Endodermal cell (in vitro differentiated cells): Measurements from ENCODE around the gene ANKRD22. TPM values are rescaled to one million over a fixed set of nuclear protein-coding genes. Genes with fewer than 3 reads are reported as not detected.
A peak's percentile ranks its signal among the peaks of the same experiment; 100 is the strongest.

Experiments used
- DNase-seq: peaks from one replicate; pipeline ENCODE4 v3.0.0-alpha.2; 2017
- H3K27ac ChIP-seq: 2 replicates; pipeline ENCODE4 v1.5.1; 2013; ENCODE audit warnings: mild to moderate bottlenecking, low read depth, low read length, moderate library complexity
- H3K27me3 ChIP-seq: 2 replicates; pipeline ENCODE4 v1.6.1; 2013; ENCODE audit warnings: mild to moderate bottlenecking, low read length, moderate library complexity; ENCODE audit not compliant: insufficient read depth, control insufficient read depth, poor library complexity, severe bottlenecking
- H3K36me3 ChIP-seq: 2 replicates; pipeline ENCODE4 v1.7.0; 2013; ENCODE audit warnings: mild to moderate bottlenecking, low read length, moderate library complexity; ENCODE audit not compliant: control insufficient read depth, insufficient read depth
- H3K4me1 ChIP-seq: one replicate; pipeline ENCODE4 v1.7.0; 2013; ENCODE audit warnings: low read length; ENCODE audit not compliant: control insufficient read depth, insufficient read depth
- H3K4me3 ChIP-seq: 2 replicates; pipeline ENCODE4 v1.5.1; 2013; ENCODE audit warnings: mild to moderate bottlenecking, low read length, moderate library complexity
- H3K9ac ChIP-seq: 2 replicates; pipeline ENCODE4 v1.6.1; 2013; ENCODE audit warnings: mild to moderate bottlenecking, low read length, moderate library complexity; ENCODE audit not compliant: poor library complexity, severe bottlenecking; ENCODE audit errors: extremely low read depth
- H3K9me3 ChIP-seq: 2 replicates; pipeline ENCODE4 v1.6.1; 2013; ENCODE audit warnings: mild to moderate bottlenecking, low read length, moderate library complexity; ENCODE audit not compliant: control insufficient read depth
- H3K27ac Mint-ChIP-seq: 2 replicates; pipeline ENCODE4 v1.8.0; 2020; ENCODE audit warnings: mixed read lengths
- H3K27me3 Mint-ChIP-seq: 2 replicates; pipeline ENCODE4 v1.8.0; 2021; ENCODE audit warnings: mild to moderate bottlenecking, mixed read lengths; ENCODE audit not compliant: insufficient read depth
- H3K36me3 Mint-ChIP-seq: 2 replicates; pipeline ENCODE4 v1.8.0; 2020; ENCODE audit warnings: low read depth, mixed read lengths
- H3K4me1 Mint-ChIP-seq: 2 replicates; pipeline ENCODE4 v1.8.0; 2020; ENCODE audit warnings: mixed read lengths
- H3K4me3 Mint-ChIP-seq: 2 replicates; pipeline ENCODE4 v1.8.0; 2020; ENCODE audit warnings: mild to moderate bottlenecking, moderate library complexity, mixed read lengths
- H3K9me3 Mint-ChIP-seq: 2 replicates; pipeline ENCODE4 v1.8.0; 2020; ENCODE audit warnings: mild to moderate bottlenecking, mixed read lengths
- CTCF ChIP-seq: fragments of 200-600 bp; sonication (generic); conservative IDR thresholded peaks from 2 replicates; pipeline ENCODE4 v1.5.0; 2021; ENCODE audit warnings: antibody characterized with exemption, mild to moderate bottlenecking
- WGBS, 2 experiments: methylation state at CpG; one replicate each; pipeline versions ENCODE4 v1.1.5 to v1.1.7; 2013; ENCODE audit warnings: missing lambda C conversion rate in 2 of 2, mixed read lengths in 1 of 2; ENCODE audit not compliant: insufficient coverage in 1 of 2, insufficient read length in 1 of 2; 5-methylcytosine and 5-hydroxymethylcytosine counted together
- total RNA-seq, 2 donors: library from RNA; stranded (reverse); fragmentation: NEBNext Ultra II Directional in 1 of 2; extraction: Animal tissue kit (Norgen Biotek cat#: 25700) in 1 of 2; gene quantifications; 2 replicates in 1 of 2; 3 replicates in 1 of 2; pipeline ENCODE4 v1.2.1, GENCODE V29; 2021

ANKRD22 gene
- total RNA-seq, 2 donors from 2014 or later, result not detected

DNA sequence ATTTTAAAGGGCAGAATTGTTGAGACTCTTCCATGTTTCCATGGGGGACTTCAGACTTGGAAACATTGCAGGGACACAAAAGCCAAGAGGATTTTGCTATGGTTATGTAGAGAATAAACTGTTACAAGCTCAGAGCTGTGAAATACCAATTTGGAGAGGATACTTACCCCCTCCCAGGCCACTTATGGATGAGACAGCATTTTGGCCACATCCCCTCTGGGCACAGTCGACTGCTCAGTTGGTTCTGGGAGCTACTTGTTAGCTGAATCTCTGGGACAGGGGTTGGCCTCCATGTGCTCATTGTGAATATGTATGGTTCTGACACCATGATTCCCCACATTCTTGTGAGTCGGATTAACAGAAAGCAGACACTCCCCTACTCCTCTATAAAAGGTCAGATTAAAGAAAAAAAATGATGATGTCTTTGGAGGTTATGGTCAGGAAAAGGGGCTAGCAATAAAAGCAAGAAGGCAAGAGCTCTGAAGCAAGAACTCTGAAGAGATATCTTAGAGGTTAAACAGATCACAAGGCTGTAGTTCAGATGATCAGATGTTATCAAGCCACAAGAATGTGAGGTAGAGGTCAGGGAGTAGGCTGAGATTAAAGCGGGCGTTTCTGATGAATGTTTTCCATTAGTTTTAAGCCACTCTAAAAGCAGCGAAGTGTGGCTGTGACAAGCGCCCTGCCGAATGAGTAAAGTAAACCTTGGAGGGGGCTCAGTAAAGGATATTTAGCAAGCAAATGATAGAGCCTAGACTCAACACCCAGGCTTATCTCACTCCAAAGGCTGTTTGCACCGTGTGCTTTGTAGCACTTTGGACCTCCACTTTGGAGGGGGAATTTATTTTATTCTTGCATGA, 45.6 kb upstream of the ANKRD22 start:
- no peaks in the 10 kb centered on the region for H3K27me3 Mint-ChIP-seq
- H3K36me3 ChIP-seq, result no peaks in the 10 kb centered on the region

GRCh38 chr10:88896372-88896993, 44.8 kb upstream of the ANKRD22 start:
- WGBS, 2 experiments, result 93% methylated on average over 4 of the region's 4 CpGs; no CpG with 5 or more reads in 1 of the 2 experiments
- no peak overlapping the region for H3K9ac ChIP-seq

More for the DNA sequence above, 45.6 kb upstream of the ANKRD22 start:
- Histone ChIP-seq H3K9me3 (no peaks in the 10 kb centered on the region), H3K27me3 (no peaks in the 10 kb centered on the region), H3K9ac (no peak overlapping the region), H3K4me1 (peaks cover 10% of the 10 kb centered on the region), H3K4me3 (no peak overlapping the region), H3K27ac (no peak overlapping the region)
- Mint-ChIP-seq H3K4me1 (peaks cover 58% of the 10 kb centered on the region), H3K4me3 (no peak overlapping the region), H3K36me3 (peaks cover 3% of the 10 kb centered on the region), H3K9me3 (no peaks in the 10 kb centered on the region), H3K27ac (peak overlapping the region; percentile 42)
- WGBS, 2 experiments, result 77 to 95% methylated on average over 3 to 7 of the region's 8 CpGs
- no peak for TF ChIP-seq CTCF
- no peak for DNase-seq

GRCh38 chr10:88895250-88895649, 43.6 kb upstream of the ANKRD22 start:
- Mint-ChIP-seq H3K27me3 (peaks cover 2% of the 10 kb centered on the region), H3K4me1 (peaks cover 51% of the 10 kb centered on the region), H3K9me3 (no peaks in the 10 kb centered on the region), H3K36me3 (no peaks in the 10 kb centered on the region), H3K4me3 (no peak overlapping the region), H3K27ac (no peak overlapping the region)
- peak; percentile 58 for TF ChIP-seq CTCF
- H3K27me3 ChIP-seq, result peaks cover 9% of the 10 kb centered on the region
- H3K4me1 ChIP-seq, result peaks cover 3% of the 10 kb centered on the region
- peak overlapping the region; percentile 0 for H3K4me3 ChIP-seq
- 70 to 71% methylated on average over 1 of the region's 1 CpG for WGBS, 2 experiments
- H3K9me3 ChIP-seq, result no peaks in the 10 kb centered on the region
- H3K36me3 ChIP-seq, result no peaks in the 10 kb centered on the region
- no peak overlapping the region for H3K9ac ChIP-seq
- DNase-seq, result no peak
- no peak overlapping the region for H3K27ac ChIP-seq

More at GRCh38 chr10:88896372-88896993, 44.8 kb upstream of the ANKRD22 start:
- Mint-ChIP-seq H3K4me1 (peaks cover 60% of the 10 kb centered on the region), H3K4me3 (no peak overlapping the region), H3K27me3 (no peaks in the 10 kb centered on the region), H3K9me3 (no peaks in the 10 kb centered on the region), H3K36me3 (no peaks in the 10 kb centered on the region), H3K27ac (no peak overlapping the region)
- Histone ChIP-seq H3K4me1 (peaks cover 10% of the 10 kb centered on the region), H3K9me3 (no peaks in the 10 kb centered on the region), H3K27ac (no peak overlapping the region), H3K27me3 (no peaks in the 10 kb centered on the region), H3K36me3 (no peaks in the 10 kb centered on the region), H3K4me3 (no peak overlapping the region)
- TF ChIP-seq CTCF, result no peak
- DNase-seq, result no peak
